Neural progenitor cell (in vitro differentiated cells): ENCODE data around the gene ABAT. TPM values are rescaled to one million over a fixed set of nuclear protein-coding genes. Genes with fewer than 3 reads are reported as not detected.

ENCODE experiments used
- DNase-seq: peaks from one replicate; pipeline ENCODE4 v3.0.0-alpha.2; 2016; ENCODE audit warnings: low spot score
- H2AFZ ChIP-seq: fragments of 200-600 bp; sonication (generic); replicated peaks from 2 replicates; pipeline ENCODE4 v1.6.1; 2016; ENCODE audit warnings: antibody characterized with exemption
- H3F3A ChIP-seq: fragments of 200-600 bp; sonication (generic); 2 replicates; pipeline ENCODE4 v1.6.1; 2016; ENCODE audit warnings: antibody characterized with exemption, low read depth
- H3K27ac ChIP-seq: fragments of 200-600 bp; sonication (generic); 2 replicates; pipeline ENCODE4 v1.5.1; 2016; ENCODE audit warnings: mild to moderate bottlenecking
- H3K27me3 ChIP-seq: fragments of 200-600 bp; sonication (generic); 2 replicates; pipeline ENCODE4 v1.6.1; 2016; ENCODE audit warnings: mild to moderate bottlenecking, moderate library complexity
- H3K36me3 ChIP-seq: fragments of 200-600 bp; sonication (generic); 2 replicates; pipeline ENCODE4 v1.5.1; 2016
- H3K4me1 ChIP-seq: fragments of 200-600 bp; sonication (generic); 2 replicates; pipeline ENCODE4 v1.6.1; 2016; ENCODE audit warnings: mixed run types
- H3K4me2 ChIP-seq: fragments of 200-600 bp; sonication (generic); 2 replicates; pipeline ENCODE4 v1.6.1; 2016
- H3K4me3 ChIP-seq: fragments of 200-600 bp; sonication (generic); 2 replicates; pipeline ENCODE4 v1.5.1; 2016
- H3K79me2 ChIP-seq: fragments of 200-600 bp; sonication (generic); 2 replicates; pipeline ENCODE4 v1.6.1; 2016; ENCODE audit warnings: low read depth
- H3K9ac ChIP-seq: fragments of 200-600 bp; sonication (generic); 2 replicates; pipeline ENCODE4 v1.6.1; 2016
- H3K9me3 ChIP-seq: fragments of 200-600 bp; sonication (generic); 2 replicates; pipeline ENCODE4 v1.5.1; 2016; ENCODE audit warnings: low read depth
- H4K20me1 ChIP-seq: fragments of 200-600 bp; sonication (generic); 2 replicates; pipeline ENCODE4 v1.6.1; 2016; ENCODE audit warnings: low read depth
- H3K27ac Mint-ChIP-seq: 3 replicates; pipeline ENCODE4 v1.8.0; 2021; ENCODE audit warnings: mixed read lengths
- H3K27me3 Mint-ChIP-seq: 2 replicates; pipeline ENCODE4 v1.8.0; 2022; ENCODE audit warnings: low read depth, mild to moderate bottlenecking, inconsistent platforms, moderate library complexity, mixed read lengths; ENCODE audit not compliant: insufficient read depth
- H3K36me3 Mint-ChIP-seq: 3 replicates; pipeline ENCODE4 v1.8.0; 2021; ENCODE audit warnings: mixed read lengths
- H3K4me1 Mint-ChIP-seq: 3 replicates; pipeline ENCODE4 v1.8.0; 2021; ENCODE audit warnings: mixed read lengths
- H3K4me3 Mint-ChIP-seq: 3 replicates; pipeline ENCODE4 v1.8.0; 2021; ENCODE audit warnings: mild to moderate bottlenecking, moderate library complexity, mixed read lengths
- H3K9me3 Mint-ChIP-seq: 3 replicates; pipeline ENCODE4 v1.8.0; 2020; ENCODE audit warnings: mixed read lengths
- CTCF ChIP-seq: fragments of 200-600 bp; sonication (generic); IDR thresholded peaks from 2 replicates; pipeline ENCODE4 v1.5.1; 2017; ENCODE audit warnings: antibody characterized with exemption, mild to moderate bottlenecking
- EZH2 ChIP-seq: fragments of 200-600 bp; sonication (generic); IDR thresholded peaks from 2 replicates; pipeline ENCODE4 v1.6.1; 2017; ENCODE audit warnings: antibody characterized with exemption, mild to moderate bottlenecking, moderate library complexity
- EZH2phosphoT487 ChIP-seq: fragments of 200-600 bp; sonication (generic); IDR thresholded peaks from 2 replicates; pipeline ENCODE4 v1.6.1; 2017; ENCODE audit warnings: antibody characterized with exemption
- total RNA-seq: library from RNA; depleted of rRNA; stranded (reverse); fragments of >200 nt; gene quantifications from 2 replicates; pipeline ENCODE4 v1.2.3, GENCODE V29; 2015; ENCODE audit warnings: low replicate concordance

Gene ABAT
- total RNA-seq, 1 donor from 2014 or later: 7.3 TPM

GRCh38 chr16:8716592-8716991 is 42.2 kb downstream of the ABAT start:
- Histone ChIP-seq H3K27ac (no peak overlapping the region), H4K20me1 (peaks cover 6% of the 10 kb centered on the region), H3F3A (peaks cover 18% of the 10 kb centered on the region), H3K4me3 (no peak overlapping the region), H3K9me3 (no peaks in the 10 kb centered on the region), H3K9ac (no peak overlapping the region), H3K36me3 (no peaks in the 10 kb centered on the region), H3K4me1 (peaks cover 25% of the 10 kb centered on the region), H3K27me3 (no peaks in the 10 kb centered on the region), H3K4me2 (no peak overlapping the region), H2AFZ (no peak overlapping the region), H3K79me2 (no peaks in the 10 kb centered on the region)
- no peak for DNase-seq
- peak overlapping the region; percentile 44 for H3K27ac Mint-ChIP-seq
- peaks cover 11% of the 10 kb centered on the region for H3K9me3 Mint-ChIP-seq
- no peak for TF ChIP-seq EZH2
- TF ChIP-seq EZH2phosphoT487: no peak
- no peak for TF ChIP-seq CTCF
- no peak overlapping the region for H3K4me3 Mint-ChIP-seq
- H3K36me3 Mint-ChIP-seq: peaks cover 7% of the 10 kb centered on the region
- H3K4me1 Mint-ChIP-seq: peaks cover 42% of the 10 kb centered on the region
- peaks cover 13% of the 10 kb centered on the region for H3K27me3 Mint-ChIP-seq

GRCh38 chr16:8717469-8717868 is 43.1 kb downstream of the ABAT start:
- H3K9me3 Mint-ChIP-seq: peaks cover 11% of the 10 kb centered on the region
- Histone ChIP-seq H3K9me3 (no peaks in the 10 kb centered on the region), H3K4me2 (no peak overlapping the region), H4K20me1 (peaks cover 6% of the 10 kb centered on the region), H3K4me1 (peaks cover 27% of the 10 kb centered on the region), H3K4me3 (no peak overlapping the region), H2AFZ (no peak overlapping the region), H3K27ac (no peak overlapping the region), H3K27me3 (no peaks in the 10 kb centered on the region), H3K36me3 (no peaks in the 10 kb centered on the region), H3F3A (peaks cover 24% of the 10 kb centered on the region), H3K79me2 (no peaks in the 10 kb centered on the region), H3K9ac (no peak overlapping the region)
- peaks cover 35% of the 10 kb centered on the region for H3K4me1 Mint-ChIP-seq
- no peak overlapping the region for H3K4me3 Mint-ChIP-seq
- peaks cover 7% of the 10 kb centered on the region for H3K36me3 Mint-ChIP-seq
- H3K27ac Mint-ChIP-seq: no peak overlapping the region
- peaks cover 7% of the 10 kb centered on the region for H3K27me3 Mint-ChIP-seq
- DNase-seq: no peak
- TF ChIP-seq EZH2 (no peak), CTCF (no peak), EZH2phosphoT487 (no peak)

- H3K4me1 Mint-ChIP-seq: peaks cover 32% of the 10 kb centered on the region
- Histone ChIP-seq H3F3A (peaks cover 23% of the 10 kb centered on the region), H3K36me3 (no peaks in the 10 kb centered on the region), H3K9ac (no peak overlapping the region), H3K79me2 (no peaks in the 10 kb centered on the region), H3K4me2 (no peak overlapping the region), H3K4me3 (no peak overlapping the region), H3K4me1 (peaks cover 23% of the 10 kb centered on the region), H3K27ac (no peak overlapping the region), H3K9me3 (no peaks in the 10 kb centered on the region), H2AFZ (no peak overlapping the region), H3K27me3 (no peaks in the 10 kb centered on the region), H4K20me1 (peaks cover 6% of the 10 kb centered on the region)
- H3K9me3 Mint-ChIP-seq: peaks cover 11% of the 10 kb centered on the region
- no peak for TF ChIP-seq EZH2
- TF ChIP-seq CTCF: no peak
- no peak for TF ChIP-seq EZH2phosphoT487
- H3K36me3 Mint-ChIP-seq: peaks cover 7% of the 10 kb centered on the region
- DNase-seq: no peak
- peak overlapping the region; percentile 65 for H3K4me3 Mint-ChIP-seq
- H3K27ac Mint-ChIP-seq: no peak overlapping the region
- peaks cover 5% of the 10 kb centered on the region for H3K27me3 Mint-ChIP-seq
These were observed 43.5 kb downstream of the ABAT start for GRCh38 chr16:8717892-8718415.
